HepG2 (cell line): Measurements from ENCODE around the gene TUBGCP6. TPM values are rescaled to one million over a fixed set of nuclear protein-coding genes. Genes with fewer than 3 reads are reported as not detected.

Source experiments
- CEBPG ChIP-seq: IDR thresholded peaks from 2 replicates; pipeline ENCODE4 v1.6.1; 2016
- HOXD1 ChIP-seq: sonication (generic); formaldehyde crosslinking; IDR thresholded peaks from 2 replicates; pipeline ENCODE4 v1.5.0; 2020; ENCODE audit warnings: missing genetic modification reagents
- JARID2 ChIP-seq: sonication (generic); formaldehyde crosslinking; IDR thresholded peaks from 2 replicates; pipeline ENCODE4 v1.8.1; 2023; ENCODE audit warnings: missing genetic modification reagents, inconsistent platforms; ENCODE audit not compliant: insufficient replicate concordance
- KLF6 ChIP-seq: IDR thresholded peaks from 2 replicates; pipeline ENCODE4 v1.8.0; 2016; ENCODE audit warnings: missing biosample characterization, missing genetic modification reagents
- MAFF ChIP-seq: IDR thresholded peaks from 2 replicates; pipeline ENCODE4 v1.6.1; 2011; ENCODE audit warnings: low read depth, low read length, improper control_type of control experiment
- MLX ChIP-seq: IDR thresholded peaks from 2 replicates; pipeline ENCODE4 v1.6.1; 2016
- MXD1 ChIP-seq: sonication (generic); formaldehyde crosslinking; IDR thresholded peaks from 2 replicates; pipeline ENCODE4 v1.4.0; 2020; ENCODE audit warnings: mild to moderate bottlenecking, missing genetic modification reagents
- PHF21A ChIP-seq: sonication (generic); formaldehyde crosslinking; IDR thresholded peaks from 2 replicates; pipeline ENCODE4 v1.5.0; 2020; ENCODE audit warnings: mild to moderate bottlenecking, missing genetic modification reagents
- PRDM15 ChIP-seq: sonication (generic); formaldehyde crosslinking; IDR thresholded peaks from 2 replicates; pipeline ENCODE4 v1.4.0; 2020; ENCODE audit warnings: missing genetic modification reagents
- SIN3B ChIP-seq: fragments of 150-350 bp; IDR thresholded peaks from 2 replicates; pipeline ENCODE4 v1.6.1; 2014; ENCODE audit warnings: low read length
- SRSF1 ChIP-seq: fragments of 200-400 bp; formaldehyde crosslinking; optimal IDR thresholded peaks from 2 replicates; pipeline ENCODE3; 2017; ENCODE audit warnings: mild to moderate bottlenecking, low read depth, low read length, moderate library complexity
- TAF15 ChIP-seq: fragments of 200-400 bp; formaldehyde crosslinking; IDR thresholded peaks from one replicate; pipeline ENCODE4 v1.6.1; 2018; ENCODE audit warnings: mild to moderate bottlenecking, low read depth, low read length; ENCODE audit not compliant: poor library complexity, severe bottlenecking
- ZBED4 ChIP-seq: sonication (generic); formaldehyde crosslinking; IDR thresholded peaks from 2 replicates; pipeline ENCODE4 v1.4.0; 2020; ENCODE audit warnings: missing genetic modification reagents, borderline replicate concordance
- ZBTB1 ChIP-seq: sonication (generic); formaldehyde crosslinking; IDR thresholded peaks from 2 replicates; pipeline ENCODE4 v1.4.0; 2020; ENCODE audit warnings: missing genetic modification reagents, borderline replicate concordance
- ZBTB21 ChIP-seq: sonication (generic); formaldehyde crosslinking; IDR thresholded peaks from 2 replicates; pipeline ENCODE4 v1.4.0; 2020; ENCODE audit warnings: missing genetic modification reagents
- ZFP41 ChIP-seq: sonication (generic); formaldehyde crosslinking; IDR thresholded peaks from 2 replicates; pipeline ENCODE4 v1.4.0; 2020; ENCODE audit warnings: mild to moderate bottlenecking, missing genetic modification reagents, borderline replicate concordance
- ZHX1 ChIP-seq: sonication (generic); formaldehyde crosslinking; IDR thresholded peaks from 2 replicates; pipeline ENCODE4 v1.8.1; 2022; ENCODE audit warnings: low read depth, mild to moderate bottlenecking, missing genetic modification reagents
- polyA plus RNA-seq, 8 experiments: library from polyadenylated mRNA; depleted of rRNA in 3 of 8; stranded (reverse) in 7 of 8; unstranded in 1 of 8; fragments of >200 nt; fragmentation: Illumina TruSeq in 4 of 8; extraction: Trizol in 4 of 8; gene quantifications; 2 replicates each; pipeline versions ENCODE4 v1.2.1 to v1.2.3, GENCODE V29; 2011 to 2016; ENCODE audit warnings: low read depth in 4 of 8, missing spikeins in 1 of 8, mixed read lengths in 1 of 8; ENCODE audit not compliant: insufficient read depth in 1 of 8
- total RNA-seq, 5 experiments: library from RNA; depleted of rRNA; stranded (reverse); fragments of >200 nt; fragmentation: Illumina TruSeq; extraction: Trizol; gene quantifications; 2 replicates each; pipeline ENCODE4 v1.2.3, GENCODE V29; 2016; ENCODE audit warnings: low read depth in 1 of 5

TUBGCP6 gene
- total and polyA plus RNA-seq, 2 of the 13 experiments (the other 11 are each of a cell fraction or from before 2014, with no cell fraction given) = 14.6 to 15.7 TPM

- TF ChIP-seq MXD1 (CRISPR knock-in tag) (peak; percentile 74; the same call in 1 of the 2 replicates), PHF21A (CRISPR knock-in tag) (no peak), CEBPG (CRISPR knock-in tag) (peak; percentile 31; the same call in 1 of the 2 replicates), ZHX1 (CRISPR knock-in tag) (peak; percentile 89), MLX (peak; percentile 78; the same call in 1 of the 2 replicates), ZBTB21 (CRISPR knock-in tag) (peak; percentile 98), SRSF1 (no peak), ZFP41 (CRISPR knock-in tag) (no peak), TAF15 (peak; percentile 19), SIN3B (peak; percentile 81; the same call in 1 of the 2 replicates), JARID2 (CRISPR knock-in tag) (peak; percentile 9), ZBTB1 (CRISPR knock-in tag) (no peak), ZBED4 (CRISPR knock-in tag) (no peak), KLF6 (peak; percentile 89), MAFF (no peak), PRDM15 (CRISPR knock-in tag) (peak; percentile 32; the same call in 1 of the 2 replicates), HOXD1 (CRISPR knock-in tag) (peak; percentile 91; the same call in 1 of the 2 replicates)
Measured at GRCh38 chr22:50244420-50245213, at the start of gene TUBGCP6 (continued).
